ENCODE data around the gene FGF18. TPM values are rescaled to one million over a fixed set of nuclear protein-coding genes. Genes with fewer than 3 reads are reported as not detected.

The FGF18 gene
- total RNA-seq, 1 donor = under 0.01 TPM

- H3K27ac ChIP-seq (ENCODE audit: low read depth, low read length) = no peak overlapping the region
- H3K79me2 ChIP-seq (ENCODE audit: insufficient read depth, low read length) = no peaks in the 10 kb centered on the region
- no peaks in the 10 kb centered on the region for H3K36me3 ChIP-seq (ENCODE audit: insufficient read depth, low read length)
- H3K9me3 ChIP-seq (ENCODE audit: low read depth, low read length) = no peaks in the 10 kb centered on the region
- H3K4me3 ChIP-seq (ENCODE audit: insufficient read depth, low read length) = no peak overlapping the region
- peaks cover 7% of the 10 kb centered on the region for H3K27me3 ChIP-seq (ENCODE audit: insufficient read depth, low read length)
- no peak overlapping the region for H2AFZ ChIP-seq (ENCODE audit: low read length)
- H3K4me1 ChIP-seq (ENCODE audit: insufficient read depth, low read length) = no peaks in the 10 kb centered on the region
- no peak overlapping the region for H3K4me2 ChIP-seq (ENCODE audit: insufficient read depth, low read length)
- DNase-seq (ENCODE audit: insufficient read length, low spot score, missing footprints) = no peak
- no peaks in the 10 kb centered on the region for H4K20me1 ChIP-seq (ENCODE audit: insufficient read depth, low read length)
- TF ChIP-seq, protein P1, sequence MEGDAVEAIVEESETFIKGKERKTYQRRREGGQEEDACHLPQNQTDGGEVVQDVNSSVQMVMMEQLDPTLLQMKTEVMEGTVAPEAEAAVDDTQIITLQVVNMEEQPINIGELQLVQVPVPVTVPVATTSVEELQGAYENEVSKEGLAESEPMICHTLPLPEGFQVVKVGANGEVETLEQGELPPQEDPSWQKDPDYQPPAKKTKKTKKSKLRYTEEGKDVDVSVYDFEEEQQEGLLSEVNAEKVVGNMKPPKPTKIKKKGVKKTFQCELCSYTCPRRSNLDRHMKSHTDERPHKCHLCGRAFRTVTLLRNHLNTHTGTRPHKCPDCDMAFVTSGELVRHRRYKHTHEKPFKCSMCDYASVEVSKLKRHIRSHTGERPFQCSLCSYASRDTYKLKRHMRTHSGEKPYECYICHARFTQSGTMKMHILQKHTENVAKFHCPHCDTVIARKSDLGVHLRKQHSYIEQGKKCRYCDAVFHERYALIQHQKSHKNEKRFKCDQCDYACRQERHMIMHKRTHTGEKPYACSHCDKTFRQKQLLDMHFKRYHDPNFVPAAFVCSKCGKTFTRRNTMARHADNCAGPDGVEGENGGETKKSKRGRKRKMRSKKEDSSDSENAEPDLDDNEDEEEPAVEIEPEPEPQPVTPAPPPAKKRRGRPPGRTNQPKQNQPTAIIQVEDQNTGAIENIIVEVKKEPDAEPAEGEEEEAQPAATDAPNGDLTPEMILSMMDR (IDR thresholded peaks at IDR 0.05; ENCODE audit: extremely low read depth, low read depth, low read length) = no peak
These were observed 54.9 kb downstream of the FGF18 start for GRCh38 chr5:171474230-171474813.

- H4K20me1 ChIP-seq (ENCODE audit: insufficient read depth, low read length) = no peaks in the 10 kb centered on the region
- no peak overlapping the region for H3K4me3 ChIP-seq (ENCODE audit: insufficient read depth, low read length)
- no peaks in the 10 kb centered on the region for H3K9me3 ChIP-seq (ENCODE audit: low read depth, low read length)
- no peak overlapping the region for H3K27ac ChIP-seq (ENCODE audit: low read depth, low read length)
- TF ChIP-seq, protein P1 (IDR thresholded peaks at IDR 0.05; ENCODE audit: extremely low read depth, low read depth, low read length) = no peak
- no peaks in the 10 kb centered on the region for H3K36me3 ChIP-seq (ENCODE audit: insufficient read depth, low read length)
- no peak for DNase-seq (ENCODE audit: insufficient read length, low spot score, missing footprints)
- H3K27me3 ChIP-seq (ENCODE audit: insufficient read depth, low read length) = peaks cover 5% of the 10 kb centered on the region
- no peak overlapping the region for H3K4me2 ChIP-seq (ENCODE audit: insufficient read depth, low read length)
- no peaks in the 10 kb centered on the region for H3K4me1 ChIP-seq (ENCODE audit: insufficient read depth, low read length)
- H2AFZ ChIP-seq (ENCODE audit: low read length) = no peak overlapping the region
- no peaks in the 10 kb centered on the region for H3K79me2 ChIP-seq (ENCODE audit: insufficient read depth, low read length)
These were observed 56.1 kb downstream of the FGF18 start for GRCh38 chr5:171475596-171475995.

DNA sequence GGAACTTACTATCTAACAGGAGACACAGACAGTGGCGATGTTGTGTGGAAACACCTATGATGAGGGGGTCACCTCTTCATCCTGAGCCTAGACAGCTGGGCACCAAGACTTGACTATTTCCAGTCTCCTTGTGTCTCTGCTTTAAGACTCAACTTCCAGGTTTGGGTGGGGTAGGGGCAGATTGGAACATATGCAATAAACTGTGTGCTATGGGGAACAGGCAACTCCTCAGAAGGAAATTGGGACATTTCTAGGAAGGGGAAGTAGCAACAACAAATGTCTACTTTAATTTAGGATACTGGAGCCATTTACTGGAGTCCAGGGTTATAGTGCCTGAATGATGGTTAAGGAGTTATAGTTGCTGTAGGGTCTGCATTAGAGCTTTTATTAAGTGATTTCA is 57.3 kb downstream of the FGF18 start:
- no peaks in the 10 kb centered on the region for H4K20me1 ChIP-seq (ENCODE audit: insufficient read depth, low read length)
- H3K9me3 ChIP-seq (ENCODE audit: low read depth, low read length) = no peaks in the 10 kb centered on the region
- H3K4me3 ChIP-seq (ENCODE audit: insufficient read depth, low read length) = no peak overlapping the region
- no peak overlapping the region for H2AFZ ChIP-seq (ENCODE audit: low read length)
- H3K27me3 ChIP-seq (ENCODE audit: insufficient read depth, low read length) = peaks cover 5% of the 10 kb centered on the region
- TF ChIP-seq, protein P1 (IDR thresholded peaks at IDR 0.05; ENCODE audit: extremely low read depth, low read depth, low read length) = no peak
- no peaks in the 10 kb centered on the region for H3K79me2 ChIP-seq (ENCODE audit: insufficient read depth, low read length)
- no peaks in the 10 kb centered on the region for H3K4me1 ChIP-seq (ENCODE audit: insufficient read depth, low read length)
- no peaks in the 10 kb centered on the region for H3K36me3 ChIP-seq (ENCODE audit: insufficient read depth, low read length)
- no peak overlapping the region for H3K27ac ChIP-seq (ENCODE audit: low read depth, low read length)
- no peak for DNase-seq (ENCODE audit: insufficient read length, low spot score, missing footprints)
- no peak overlapping the region for H3K4me2 ChIP-seq (ENCODE audit: insufficient read depth, low read length)

DNA sequence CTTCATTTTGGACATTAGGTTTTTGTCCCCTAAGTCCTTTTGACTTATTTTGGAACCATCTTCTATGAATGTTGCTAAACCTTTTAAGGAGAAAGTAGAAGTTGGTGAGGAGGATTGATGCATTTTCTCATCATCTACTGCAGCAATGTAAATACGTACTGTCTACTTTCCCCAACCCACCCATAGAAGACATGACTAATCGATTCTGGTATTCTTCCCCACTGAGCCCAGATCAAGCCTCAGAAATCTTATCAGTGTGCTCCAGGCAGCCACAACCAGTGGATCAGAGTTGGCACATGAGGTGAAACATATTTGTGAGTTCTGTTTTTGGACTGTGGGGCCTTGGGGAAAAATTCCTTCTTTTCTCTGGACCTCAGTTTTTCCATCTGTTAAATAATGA is 57.7 kb downstream of the FGF18 start:
- no peak overlapping the region for H3K4me3 ChIP-seq (ENCODE audit: insufficient read depth, low read length)
- H3K79me2 ChIP-seq (ENCODE audit: insufficient read depth, low read length) = no peaks in the 10 kb centered on the region
- TF ChIP-seq, protein P1 (IDR thresholded peaks at IDR 0.05; ENCODE audit: extremely low read depth, low read depth, low read length) = no peak
- no peak overlapping the region for H3K27ac ChIP-seq (ENCODE audit: low read depth, low read length)
- H3K4me1 ChIP-seq (ENCODE audit: insufficient read depth, low read length) = no peaks in the 10 kb centered on the region
- peaks cover 5% of the 10 kb centered on the region for H3K27me3 ChIP-seq (ENCODE audit: insufficient read depth, low read length)
- H3K9me3 ChIP-seq (ENCODE audit: low read depth, low read length) = no peaks in the 10 kb centered on the region
- H3K4me2 ChIP-seq (ENCODE audit: insufficient read depth, low read length) = no peak overlapping the region
- peak; percentile 87 for DNase-seq (ENCODE audit: insufficient read length, low spot score, missing footprints)
- no peak overlapping the region for H2AFZ ChIP-seq (ENCODE audit: low read length)
- no peaks in the 10 kb centered on the region for H4K20me1 ChIP-seq (ENCODE audit: insufficient read depth, low read length)
- no peaks in the 10 kb centered on the region for H3K36me3 ChIP-seq (ENCODE audit: insufficient read depth, low read length)
